Measurements from ENCODE around the gene DYNLT2B.

GRCh38 chr3:196284396-196284795 is 33.6 kb downstream of the DYNLT2B start:
- TF ChIP-seq CTCF (IDR thresholded peaks at IDR 0.05; ENCODE audit: low read length) (no peak), EZH2 (optimal IDR thresholded peaks at IDR 0.05; ENCODE audit: low read depth, low read length) (no peak)

Data from MM.1S (cell line).